Neural crest cell (in vitro differentiated cells): Measurements from ENCODE around the gene KIR3DL2. TPM values are rescaled to one million over a fixed set of nuclear protein-coding genes. Genes with fewer than 3 reads are reported as not detected.
"Not testable (repeated sequence)": the region's sequence is repeated elsewhere in the genome, so short reads cannot be mapped to it uniquely, and the experiment has no call there.

Source experiments
- DNase-seq: peaks from one replicate; pipeline ENCODE4 v3.0.0; 2021; ENCODE audit warnings: low read depth, mixed read lengths, low spot score
- H3K27ac Mint-ChIP-seq: one replicate; pipeline ENCODE4 v1.8.0; 2021; ENCODE audit warnings: mild to moderate bottlenecking, mixed read lengths; ENCODE audit not compliant: unreplicated experiment
- H3K27me3 Mint-ChIP-seq: 2 replicates; pipeline ENCODE4 v1.8.0; 2021; ENCODE audit warnings: low read depth, mild to moderate bottlenecking, mixed read lengths
- H3K36me3 Mint-ChIP-seq: 2 replicates; pipeline ENCODE4 v1.8.0; 2021; ENCODE audit warnings: low read depth, mild to moderate bottlenecking, mixed read lengths
- H3K4me1 Mint-ChIP-seq: 2 replicates; pipeline ENCODE4 v1.8.0; 2021; ENCODE audit warnings: mixed read lengths
- H3K4me3 Mint-ChIP-seq: one replicate; pipeline ENCODE4 v1.8.0; 2021; ENCODE audit warnings: mild to moderate bottlenecking, mixed read lengths
- H3K9me3 Mint-ChIP-seq: 2 replicates; pipeline ENCODE4 v1.8.0; 2021; ENCODE audit warnings: mixed read lengths
- CTCF ChIP-seq: fragments of 200-600 bp; sonication (generic); conservative IDR thresholded peaks from 2 replicates; pipeline ENCODE4 v1.5.0; 2021; ENCODE audit warnings: antibody characterized with exemption, mild to moderate bottlenecking
- long read RNA-seq: library from polyadenylated mRNA; unstranded; transcript quantifications from one replicate; pipeline ENCODE4 v2.0.0, GENCODE V29; 2020
- total RNA-seq: library from RNA; stranded (reverse); gene quantifications from 2 replicates; pipeline ENCODE4 v1.2.1, GENCODE V29; 2021

KIR3DL2 gene
- not detected in 2 replicates for total RNA-seq
- long read RNA-seq = 0 reads

- peaks cover 29% of the 10 kb centered on the region for H3K9me3 Mint-ChIP-seq
- not testable (repeated sequence) for H3K36me3 Mint-ChIP-seq, H3K27me3 Mint-ChIP-seq, H3K27ac Mint-ChIP-seq, H3K4me1 Mint-ChIP-seq, DNase-seq, H3K4me3 Mint-ChIP-seq
Observed at GRCh38 chr19:54850061-54850640, at the start of gene KIR3DL2. Gene KIR3DL2, plus strand, starts transcription at chr19:54850443. Its CDS starts 33 bp downstream, at chr19:54850476.

GRCh38 chr19:54803410-54803809, 46.8 kb upstream of the KIR3DL2 start, which contains the start of gene KIR2DL4:
Gene KIR2DL4, plus strand, starts transcription at chr19:54803610. Its CDS starts 42 bp downstream, at chr19:54803652.
- Mint-ChIP-seq H3K9me3 (peaks cover 32% of the 10 kb centered on the region), H3K27me3 (no peaks in the 10 kb centered on the region), H3K36me3 (peaks cover 8% of the 10 kb centered on the region), H3K27ac (no peak within 1 kb of the TSS), H3K4me1 (no peaks in the 10 kb centered on the region), H3K4me3 (no peak within 1 kb of the TSS)
- DNase-seq = no peak
- no peak for TF ChIP-seq CTCF

GRCh38 chr19:54804101-54804500, 46.1 kb upstream of the KIR3DL2 start:
- peaks cover 28% of the 10 kb centered on the region for H3K9me3 Mint-ChIP-seq
- H3K27me3 Mint-ChIP-seq = no peaks in the 10 kb centered on the region
- no peaks in the 10 kb centered on the region for H3K4me1 Mint-ChIP-seq
- no peak overlapping the region for H3K27ac Mint-ChIP-seq
- no peak overlapping the region for H3K4me3 Mint-ChIP-seq
- TF ChIP-seq CTCF = no peak
- H3K36me3 Mint-ChIP-seq = peaks cover 9% of the 10 kb centered on the region
- DNase-seq = no peak

- Mint-ChIP-seq H3K27me3 (no peaks in the 10 kb centered on the region), H3K9me3 (peaks cover 23% of the 10 kb centered on the region), H3K36me3 (peaks cover 5% of the 10 kb centered on the region), H3K4me1 (no peaks in the 10 kb centered on the region), H3K4me3 (no peak overlapping the region), H3K27ac (no peak overlapping the region)
- no peak for TF ChIP-seq CTCF
- no peak for DNase-seq
Observed at GRCh38 chr19:54804571-54804970, 45.7 kb upstream of the KIR3DL2 start.

GRCh38 chr19:54805665-54806515, 44.4 kb upstream of the KIR3DL2 start:
- Mint-ChIP-seq H3K36me3 (peaks cover 9% of the 10 kb centered on the region), H3K27me3 (no peaks in the 10 kb centered on the region), H3K4me3 (no peak overlapping the region), H3K4me1 (no peaks in the 10 kb centered on the region), H3K27ac (no peak overlapping the region), H3K9me3 (peaks cover 22% of the 10 kb centered on the region)
- DNase-seq = no peak
- no peak for TF ChIP-seq CTCF

- Mint-ChIP-seq H3K36me3 (peaks cover 11% of the 10 kb centered on the region), H3K27ac (no peak overlapping the region), H3K4me1 (no peaks in the 10 kb centered on the region), H3K27me3 (no peaks in the 10 kb centered on the region), H3K4me3 (no peak overlapping the region), H3K9me3 (peaks cover 22% of the 10 kb centered on the region)
- TF ChIP-seq CTCF = no peak
- no peak for DNase-seq
Observed at GRCh38 chr19:54806516-54806838, 43.8 kb upstream of the KIR3DL2 start.

GRCh38 chr19:54814571-54814970, 35.7 kb upstream of the KIR3DL2 start:
- not testable (repeated sequence) for H3K4me3 Mint-ChIP-seq

GRCh38 chr19:54816251-54816650, 34.0 kb upstream of the KIR3DL2 start, which contains the start of gene KIR3DL1:
Gene KIR3DL1, plus strand, starts transcription at chr19:54816468.
- Mint-ChIP-seq H3K36me3 (peaks cover 15% of the 10 kb centered on the region), H3K9me3 (peaks cover 28% of the 10 kb centered on the region)
- H3K27ac Mint-ChIP-seq, DNase-seq, H3K27me3 Mint-ChIP-seq, H3K4me1 Mint-ChIP-seq, H3K4me3 Mint-ChIP-seq: not testable (repeated sequence)

More at GRCh38 chr19:54814571-54814970, 35.7 kb upstream of the KIR3DL2 start:
- not testable (repeated sequence) for H3K27me3 Mint-ChIP-seq, H3K4me1 Mint-ChIP-seq, DNase-seq, H3K27ac Mint-ChIP-seq
- peaks cover 15% of the 10 kb centered on the region for H3K36me3 Mint-ChIP-seq
- H3K9me3 Mint-ChIP-seq = peaks cover 23% of the 10 kb centered on the region
